ACC112 (cell line): ENCODE data around the gene HRH4.

Source experiments
- H2AFZ ChIP-seq: fragments of 200-600 bp; sonication (generic); one replicate; pipeline ENCODE4 v1.6.0; 2017; ENCODE audit warnings: antibody characterized with exemption, low read length; ENCODE audit not compliant: unreplicated experiment
- H3K27ac ChIP-seq: fragments of 200-600 bp; sonication (generic); 2 replicates; pipeline ENCODE4 v1.5.1; 2014; ENCODE audit warnings: low read depth, mild to moderate bottlenecking, antibody characterized with exemption, low read length, moderate library complexity
- H3K27me3 ChIP-seq: fragments of 200-600 bp; sonication (generic); 2 replicates; pipeline ENCODE4 v1.6.1; 2014; ENCODE audit warnings: mild to moderate bottlenecking, antibody characterized with exemption, low read length, moderate library complexity, mixed read lengths; ENCODE audit not compliant: insufficient read depth
- H3K36me3 ChIP-seq: fragments of 200-600 bp; sonication (generic); 2 replicates; pipeline ENCODE4 v1.6.1; 2016; ENCODE audit warnings: mild to moderate bottlenecking, antibody characterized with exemption, low read length, moderate library complexity, mixed read lengths; ENCODE audit not compliant: insufficient read depth
- H3K4me1 ChIP-seq: fragments of 200-600 bp; sonication (generic); one replicate; pipeline ENCODE4 v1.6.1; 2016; ENCODE audit warnings: low read length, mixed read lengths; ENCODE audit not compliant: insufficient read depth, unreplicated experiment, control insufficient read depth
- H3K4me3 ChIP-seq: fragments of 200-600 bp; sonication (generic); 2 replicates; pipeline ENCODE4 v1.5.1; 2014; ENCODE audit warnings: mild to moderate bottlenecking, low read depth, low read length
- H3K79me2 ChIP-seq: fragments of 200-600 bp; sonication (generic); one replicate; pipeline ENCODE4 v1.6.0; 2016; ENCODE audit warnings: low read length; ENCODE audit not compliant: control insufficient read depth, unreplicated experiment, insufficient read depth

The HRH4 gene

DNA sequence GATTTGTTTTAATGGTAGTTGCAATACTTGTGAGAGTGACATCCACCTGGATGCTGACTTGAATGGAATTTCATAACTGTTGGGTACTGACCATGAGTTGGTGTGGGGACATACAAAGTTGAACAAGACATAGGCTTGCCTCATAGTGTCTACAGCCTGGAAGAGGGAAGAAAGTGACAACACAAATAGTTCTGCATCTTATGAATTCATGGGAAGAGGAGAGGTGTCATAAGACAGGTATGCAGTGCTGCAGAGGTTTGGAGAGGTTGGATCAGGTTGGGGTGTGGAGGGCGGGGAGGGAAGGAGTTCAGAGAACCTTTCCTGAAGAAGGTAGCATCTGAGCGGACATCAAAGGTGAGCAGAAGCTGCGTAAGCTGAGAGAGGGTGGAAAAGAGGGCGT lies 44.0 kb downstream of the HRH4 start:
- Histone ChIP-seq H3K27ac (no peak overlapping the region), H3K4me3 (no peak overlapping the region), H3K27me3 (0 out of 2 replicates have a peak, but pooled peaks cover 11% of the 10 kb centered on the region), H2AFZ (no peak overlapping the region), H3K4me1 (no peaks in the 10 kb centered on the region), H3K36me3 (no peaks in the 10 kb centered on the region), H3K79me2 (no peaks in the 10 kb centered on the region)

DNA sequence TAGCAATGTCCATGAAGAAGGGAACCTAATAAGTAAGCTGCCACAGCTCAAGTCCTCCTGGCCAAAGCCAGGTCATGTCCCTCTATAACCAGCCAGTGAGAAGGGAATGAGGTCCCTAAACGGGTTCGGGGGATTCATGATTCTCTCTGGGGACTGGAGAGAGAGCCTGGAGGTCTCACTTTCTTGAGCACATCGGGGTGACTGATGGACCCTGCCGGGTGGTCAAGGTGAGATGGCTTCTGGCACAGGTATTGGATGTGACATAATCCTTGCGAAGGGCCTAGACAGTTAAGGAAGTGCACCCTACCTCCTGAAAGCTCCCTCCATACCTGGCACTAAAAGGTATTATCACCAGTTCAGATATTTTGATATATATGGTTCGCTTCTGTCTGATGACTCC lies 45.7 kb downstream of the HRH4 start:
- H3K4me1 ChIP-seq: no peaks in the 10 kb centered on the region
- H3K4me3 ChIP-seq: no peak overlapping the region
- H3K36me3 ChIP-seq: no peaks in the 10 kb centered on the region
- no peaks in the 10 kb centered on the region for H3K79me2 ChIP-seq
- no peak overlapping the region for H2AFZ ChIP-seq
- no peak overlapping the region for H3K27ac ChIP-seq
- 0 out of 2 replicates have a peak, but pooled peaks cover 11% of the 10 kb centered on the region for H3K27me3 ChIP-seq

DNA sequence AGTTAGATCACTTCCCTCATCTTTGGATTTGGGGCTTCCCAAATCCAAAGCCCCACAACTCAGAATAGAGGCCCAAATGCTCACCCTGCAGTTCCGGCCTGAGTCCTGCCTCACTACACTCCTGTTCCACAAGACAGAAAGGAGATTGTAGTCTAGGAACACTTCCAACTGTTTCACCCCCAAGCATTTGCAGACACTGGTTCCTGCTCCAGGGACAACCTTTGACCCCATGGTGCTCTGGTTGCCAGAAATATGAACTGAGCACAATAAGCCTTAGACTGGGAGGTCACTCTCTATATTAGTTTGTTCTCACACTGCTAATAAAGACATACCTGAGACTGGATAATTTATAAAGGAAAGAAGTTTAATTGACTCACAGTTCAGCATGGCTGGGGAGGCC lies 49.0 kb downstream of the HRH4 start:
- Histone ChIP-seq H3K4me3 (no peak overlapping the region), H3K27me3 (0 out of 2 replicates have a peak, but pooled peaks cover 3% of the 10 kb centered on the region), H2AFZ (no peak overlapping the region), H3K27ac (no peak overlapping the region), H3K79me2 (no peaks in the 10 kb centered on the region), H3K36me3 (no peaks in the 10 kb centered on the region), H3K4me1 (no peaks in the 10 kb centered on the region)

DNA sequence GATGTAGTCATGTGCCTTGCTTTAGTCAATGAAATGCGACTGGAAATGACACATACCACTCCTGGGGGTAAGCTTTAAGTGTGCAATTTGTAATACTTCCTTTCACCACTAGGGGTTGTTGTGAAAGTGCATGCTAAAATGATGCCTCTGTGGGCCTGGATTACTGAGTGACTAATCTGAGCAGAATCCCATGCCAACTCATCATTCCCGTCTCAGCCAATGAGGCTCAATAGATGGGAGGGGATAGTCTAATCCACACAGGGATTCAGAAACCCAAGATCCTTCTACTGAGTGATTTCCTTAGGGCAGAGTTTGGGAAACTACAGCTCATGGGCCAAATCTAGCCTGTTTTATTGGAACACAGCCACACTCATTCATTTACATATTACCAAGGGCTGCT lies 54.0 kb downstream of the HRH4 start:
- no peaks in the 10 kb centered on the region for H3K27me3 ChIP-seq
- no peak overlapping the region for H2AFZ ChIP-seq
- H3K27ac ChIP-seq: no peak overlapping the region
- no peak overlapping the region for H3K4me3 ChIP-seq
- H3K4me1 ChIP-seq: no peaks in the 10 kb centered on the region
- no peaks in the 10 kb centered on the region for H3K79me2 ChIP-seq
- no peaks in the 10 kb centered on the region for H3K36me3 ChIP-seq

DNA sequence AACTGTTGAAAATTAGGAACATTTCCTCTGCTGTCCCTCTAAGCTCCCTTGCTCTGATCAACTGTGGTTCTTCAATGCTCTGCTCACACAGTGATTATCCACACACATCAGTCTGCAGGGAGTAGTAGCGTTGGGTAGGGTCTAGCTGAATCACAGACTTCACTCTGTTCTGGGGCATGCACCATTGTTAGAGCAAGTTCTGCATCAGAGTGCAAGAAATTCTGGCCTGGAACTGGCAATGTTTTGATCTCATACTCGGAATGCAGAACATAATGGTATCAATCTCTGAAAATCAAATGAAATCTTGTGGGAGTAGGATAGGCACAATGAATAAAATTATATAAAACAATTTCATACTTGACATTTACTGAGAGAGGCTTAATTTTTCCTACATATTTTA lies 55.3 kb downstream of the HRH4 start:
- Histone ChIP-seq H3K4me1 (no peaks in the 10 kb centered on the region), H3K27ac (no peak overlapping the region), H2AFZ (no peak overlapping the region), H3K4me3 (no peak overlapping the region), H3K79me2 (no peaks in the 10 kb centered on the region), H3K27me3 (no peaks in the 10 kb centered on the region), H3K36me3 (no peaks in the 10 kb centered on the region)

DNA sequence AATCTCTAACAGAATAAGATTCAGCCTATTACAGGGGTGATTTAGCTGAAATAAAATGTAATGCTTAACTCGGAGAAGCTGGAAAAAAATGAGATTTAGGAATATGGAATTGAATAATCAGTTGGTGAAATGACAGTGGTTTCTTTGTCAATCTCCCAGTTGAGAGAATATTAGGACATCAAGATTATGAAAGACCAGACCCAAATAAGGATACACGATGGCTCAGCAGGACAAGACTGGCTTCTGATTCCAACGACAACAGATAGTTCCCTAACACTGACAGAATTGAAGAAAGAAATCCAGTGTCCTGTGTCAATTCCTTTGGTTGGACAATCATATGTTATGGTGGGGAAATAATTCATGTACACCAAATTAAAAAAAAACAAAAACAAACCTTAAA lies 55.8 kb downstream of the HRH4 start:
- Histone ChIP-seq H3K4me1 (no peaks in the 10 kb centered on the region), H3K79me2 (no peaks in the 10 kb centered on the region), H3K27me3 (peaks cover 4% of the 10 kb centered on the region; the same call in 1 of the 2 replicates), H3K27ac (no peak overlapping the region), H3K4me3 (no peak overlapping the region), H3K36me3 (no peaks in the 10 kb centered on the region), H2AFZ (no peak overlapping the region)

DNA sequence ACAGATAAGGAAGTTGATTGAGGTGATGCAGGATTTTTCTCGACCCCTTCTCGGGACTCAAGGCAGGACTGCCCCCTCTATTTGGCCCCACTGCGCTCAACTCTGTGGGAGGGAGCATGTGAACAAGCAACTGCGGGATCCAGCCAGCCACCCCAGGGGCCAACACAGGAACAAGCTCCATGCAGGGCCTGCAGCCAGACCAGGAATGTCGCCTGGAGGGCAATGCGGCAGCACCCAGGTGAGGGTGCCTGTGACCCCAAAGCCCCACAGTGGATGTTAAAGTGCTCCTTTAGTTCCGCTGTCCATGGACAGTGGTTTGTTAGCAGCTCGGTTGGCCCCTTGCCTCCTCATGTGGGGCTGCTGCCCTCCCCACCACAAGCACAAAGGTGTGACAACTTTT lies 57.1 kb downstream of the HRH4 start:
- no peak overlapping the region for H2AFZ ChIP-seq
- H3K4me3 ChIP-seq: no peak overlapping the region
- H3K27ac ChIP-seq: no peak overlapping the region
- H3K27me3 ChIP-seq: peaks cover 11% of the 10 kb centered on the region; the same call in 1 of the 2 replicates
- no peaks in the 10 kb centered on the region for H3K36me3 ChIP-seq
- no peaks in the 10 kb centered on the region for H3K79me2 ChIP-seq
- H3K4me1 ChIP-seq: no peaks in the 10 kb centered on the region

DNA sequence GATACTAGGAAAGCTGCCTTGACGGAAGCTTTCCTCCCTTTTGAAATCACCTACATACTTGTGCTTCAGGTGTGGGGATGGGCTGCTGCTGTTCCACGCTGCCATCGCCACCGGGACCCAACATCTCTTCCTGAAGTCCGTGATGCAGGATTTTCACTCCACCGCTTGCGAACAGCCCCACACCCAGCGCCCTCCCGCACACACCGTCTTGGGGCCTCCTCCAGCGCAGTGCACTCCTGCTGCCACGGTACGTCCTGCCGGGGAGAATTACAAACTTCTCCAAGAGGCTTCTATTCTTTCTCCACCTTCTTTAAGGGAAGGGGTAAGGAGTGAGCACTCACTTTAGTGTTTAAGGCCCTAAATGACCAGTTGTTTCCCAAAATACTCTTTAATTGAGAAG lies 58.2 kb downstream of the HRH4 start:
- no peak overlapping the region for H2AFZ ChIP-seq
- H3K4me3 ChIP-seq: no peak overlapping the region
- no peak overlapping the region for H3K27ac ChIP-seq
- H3K4me1 ChIP-seq: no peaks in the 10 kb centered on the region
- no peaks in the 10 kb centered on the region for H3K36me3 ChIP-seq
- peaks cover 15% of the 10 kb centered on the region for H3K27me3 ChIP-seq
- no peaks in the 10 kb centered on the region for H3K79me2 ChIP-seq
